Vagina (tissue), 2 donors: ENCODE measurements around the gene ADPGK.

Source experiments
- CTCF ChIP-seq, 3 experiments: fragments of 450-650 bp in 2 of 3; fragments of 200-600 bp in 1 of 3; sonication (generic) in 1 of 3; IDR thresholded peaks; one replicate each; pipeline ENCODE4 v1.5.1; 2017 to 2019; ENCODE audit warnings: antibody characterized with exemption in 3 of 3, mild to moderate bottlenecking in 2 of 3, moderate library complexity in 2 of 3
- POLR2AphosphoS5 ChIP-seq, 2 donors: sonication (generic); formaldehyde crosslinking; IDR thresholded peaks; one replicate each; pipeline ENCODE4 v1.9.0; 2017; ENCODE audit warnings: antibody characterized with exemption in 2 of 2, mild to moderate bottlenecking in 2 of 2, low read depth in 1 of 2; ENCODE audit not compliant: insufficient read depth in 1 of 2

GRCh38 chr15:72787526-72787925 lies 4.0 kb upstream of the ADPGK start:
- TF ChIP-seq CTCF (IDR thresholded peaks at IDR 0.05) (no peak), POLR2AphosphoS5 (IDR thresholded peaks at IDR 0.05; ENCODE audit: insufficient read depth in 1 of 2, low read depth in 1 of 2) (no peak)
